ENCODE results near the gene POLN. TPM values are rescaled to one million over a fixed set of nuclear protein-coding genes. Genes with fewer than 3 reads are reported as not detected.

The POLN gene
- polyA plus RNA-seq, 1 experiment, result 1.5 TPM

DNA sequence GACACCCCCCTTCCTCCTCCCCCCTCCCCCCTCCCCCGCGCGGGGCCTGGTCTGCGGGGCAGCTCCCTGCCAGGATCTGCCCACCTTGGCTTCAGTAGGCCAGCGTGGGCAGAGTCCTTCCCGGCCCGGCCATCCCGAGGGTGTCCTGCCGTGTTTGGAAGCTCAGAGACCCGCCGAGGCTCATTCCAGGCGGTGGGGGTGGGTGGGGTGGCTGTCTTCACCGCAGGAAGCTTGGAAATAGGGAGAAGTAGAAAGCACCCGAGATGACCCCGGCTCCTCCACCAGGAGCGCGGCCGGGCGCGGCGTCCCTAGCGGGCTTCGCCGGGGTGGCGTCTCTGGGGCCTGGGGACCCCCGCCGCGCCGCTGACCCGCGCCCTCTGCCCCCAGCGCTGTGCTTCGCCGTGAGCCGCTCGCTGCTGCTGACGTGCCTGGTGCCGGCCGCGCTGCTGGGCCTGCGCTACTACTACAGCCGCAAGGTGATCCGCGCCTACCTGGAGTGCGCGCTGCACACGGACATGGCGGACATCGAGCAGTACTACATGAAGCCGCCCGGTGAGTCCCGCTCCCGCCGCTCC lies 181.2 kb downstream of the POLN start:
- Histone ChIP-seq H3K36me3 (ENCODE audit: control insufficient read depth, insufficient read depth, low read length) (no peaks in the 10 kb centered on the region), H3K27me3 (ENCODE audit: control insufficient read depth, insufficient read depth, low read length) (peaks cover 14% of the 10 kb centered on the region), H3K4me3 (ENCODE audit: low read depth, low read length) (no peak overlapping the region)
- POLR2A ChIA-PET, result no interaction called here
- CTCF ChIA-PET, result no interaction called here
- DNase-seq (ENCODE audit: low read depth), result no peak
- TF ChIP-seq, protein P1, sequence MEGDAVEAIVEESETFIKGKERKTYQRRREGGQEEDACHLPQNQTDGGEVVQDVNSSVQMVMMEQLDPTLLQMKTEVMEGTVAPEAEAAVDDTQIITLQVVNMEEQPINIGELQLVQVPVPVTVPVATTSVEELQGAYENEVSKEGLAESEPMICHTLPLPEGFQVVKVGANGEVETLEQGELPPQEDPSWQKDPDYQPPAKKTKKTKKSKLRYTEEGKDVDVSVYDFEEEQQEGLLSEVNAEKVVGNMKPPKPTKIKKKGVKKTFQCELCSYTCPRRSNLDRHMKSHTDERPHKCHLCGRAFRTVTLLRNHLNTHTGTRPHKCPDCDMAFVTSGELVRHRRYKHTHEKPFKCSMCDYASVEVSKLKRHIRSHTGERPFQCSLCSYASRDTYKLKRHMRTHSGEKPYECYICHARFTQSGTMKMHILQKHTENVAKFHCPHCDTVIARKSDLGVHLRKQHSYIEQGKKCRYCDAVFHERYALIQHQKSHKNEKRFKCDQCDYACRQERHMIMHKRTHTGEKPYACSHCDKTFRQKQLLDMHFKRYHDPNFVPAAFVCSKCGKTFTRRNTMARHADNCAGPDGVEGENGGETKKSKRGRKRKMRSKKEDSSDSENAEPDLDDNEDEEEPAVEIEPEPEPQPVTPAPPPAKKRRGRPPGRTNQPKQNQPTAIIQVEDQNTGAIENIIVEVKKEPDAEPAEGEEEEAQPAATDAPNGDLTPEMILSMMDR (IDR thresholded peaks at IDR 0.05; ENCODE audit: insufficient read depth, low read depth, low read length), result no peak

DNA sequence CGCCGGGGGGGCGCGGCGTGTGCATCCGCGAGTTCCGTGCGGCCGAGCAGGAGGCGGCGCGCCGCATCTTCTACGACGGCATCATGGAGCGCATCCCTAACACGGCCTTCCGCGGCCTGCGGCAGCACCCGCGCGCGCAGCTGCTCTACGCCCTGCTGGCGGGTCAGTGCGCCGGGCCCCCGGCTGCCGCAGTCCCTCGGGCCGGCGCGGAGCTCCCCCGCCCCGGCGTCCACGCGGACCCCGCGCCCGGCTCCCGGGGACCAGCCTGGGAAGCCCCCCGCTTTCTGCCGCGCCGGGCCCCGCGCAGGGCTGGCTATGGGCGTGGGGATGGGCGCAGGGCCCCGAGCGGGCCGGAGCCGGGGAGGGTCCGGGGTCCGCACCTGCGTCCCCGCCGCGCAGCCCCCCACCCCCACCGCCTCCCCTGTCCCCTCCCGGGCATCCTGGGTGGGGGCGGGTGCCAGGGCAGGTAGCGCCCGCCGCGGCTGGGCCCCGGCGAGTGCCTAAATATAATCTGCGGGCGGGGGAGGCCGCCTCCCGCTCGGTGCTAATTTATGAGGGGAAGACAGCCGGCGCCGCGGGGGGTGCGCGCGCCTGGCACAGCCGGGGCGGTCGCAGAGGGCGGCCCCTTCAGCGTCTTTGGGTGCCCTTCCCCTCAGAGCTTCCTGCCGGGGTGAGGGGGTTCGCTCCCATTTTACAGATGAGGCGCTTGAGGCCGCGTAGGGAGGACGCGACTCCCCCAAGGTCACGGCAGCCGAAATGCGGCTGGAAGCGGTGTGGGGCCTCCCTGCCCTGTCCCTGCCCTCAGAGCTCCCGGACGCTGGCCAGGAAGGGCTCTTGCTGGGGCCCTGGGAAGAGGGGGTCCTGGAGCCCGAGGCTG lies 182.0 kb downstream of the POLN start:
- DNase-seq (ENCODE audit: low read depth), result no peak
- ChIA-PET CTCF (no interaction called here), POLR2A (no interaction called here)
- H3K36me3 ChIP-seq (ENCODE audit: control insufficient read depth, insufficient read depth, low read length), result no peaks in the 10 kb centered on the region
- H3K27me3 ChIP-seq (ENCODE audit: control insufficient read depth, insufficient read depth, low read length), result peaks cover 15% of the 10 kb centered on the region
- TF ChIP-seq, protein P1 (IDR thresholded peaks at IDR 0.05; ENCODE audit: insufficient read depth, low read depth, low read length), result no peak
- no peak overlapping the region for H3K4me3 ChIP-seq (ENCODE audit: low read depth, low read length)

DNA sequence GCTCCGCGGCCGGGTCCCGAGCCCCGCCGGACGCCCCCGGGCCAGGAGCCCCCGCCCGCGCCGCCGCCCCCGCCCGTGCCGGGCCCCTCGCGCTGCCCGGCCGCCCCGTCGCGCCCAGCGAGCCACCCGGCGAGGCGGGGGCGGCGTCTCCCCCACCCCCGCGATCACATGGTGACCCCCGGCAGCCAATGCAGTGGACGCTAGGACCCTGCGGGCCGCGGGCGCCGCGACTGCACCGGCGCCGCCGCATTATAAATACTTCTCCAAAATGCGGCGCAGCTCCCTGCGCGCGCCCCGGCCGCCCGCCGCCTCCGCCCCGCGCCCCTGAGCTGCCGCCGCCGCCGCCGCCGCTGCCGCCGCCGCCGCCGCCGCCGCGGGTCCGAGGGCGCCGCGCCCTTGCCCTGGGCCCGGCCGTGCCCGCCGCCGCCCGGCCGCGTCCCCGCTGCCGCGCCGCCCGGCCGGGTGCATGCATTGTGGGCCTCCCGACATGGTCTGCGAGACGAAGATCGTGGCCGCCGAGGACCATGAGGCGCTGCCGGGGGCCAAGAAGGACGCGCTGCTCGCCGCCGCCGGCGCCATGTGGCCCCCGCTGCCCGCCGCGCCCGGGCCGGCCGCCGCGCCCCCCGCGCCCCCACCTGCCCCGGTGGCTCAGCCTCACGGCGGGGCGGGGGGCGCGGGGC lies 182.7 kb downstream of the POLN start, which contains the start of gene NAT8L:
TSS of gene NAT8L (plus strand) at position 282 of the 680 bp plus-strand sequence. CDS start at position 467, 185 bp downstream.
- DNase-seq (ENCODE audit: low read depth), result no peak
- TF ChIP-seq, protein P1 (IDR thresholded peaks at IDR 0.05; ENCODE audit: insufficient read depth, low read depth, low read length), result no peak
- POLR2A ChIA-PET, result no interaction called here
- Histone ChIP-seq H3K4me3 (ENCODE audit: low read depth, low read length) (peak within 1 kb of the TSS; percentile 18; the same call in 1 of the 2 replicates), H3K36me3 (ENCODE audit: control insufficient read depth, insufficient read depth, low read length) (no peaks in the 10 kb centered on the region), H3K27me3 (ENCODE audit: control insufficient read depth, insufficient read depth, low read length) (peaks cover 15% of the 10 kb centered on the region)
- CTCF ChIA-PET, result no interaction called here

DNA sequence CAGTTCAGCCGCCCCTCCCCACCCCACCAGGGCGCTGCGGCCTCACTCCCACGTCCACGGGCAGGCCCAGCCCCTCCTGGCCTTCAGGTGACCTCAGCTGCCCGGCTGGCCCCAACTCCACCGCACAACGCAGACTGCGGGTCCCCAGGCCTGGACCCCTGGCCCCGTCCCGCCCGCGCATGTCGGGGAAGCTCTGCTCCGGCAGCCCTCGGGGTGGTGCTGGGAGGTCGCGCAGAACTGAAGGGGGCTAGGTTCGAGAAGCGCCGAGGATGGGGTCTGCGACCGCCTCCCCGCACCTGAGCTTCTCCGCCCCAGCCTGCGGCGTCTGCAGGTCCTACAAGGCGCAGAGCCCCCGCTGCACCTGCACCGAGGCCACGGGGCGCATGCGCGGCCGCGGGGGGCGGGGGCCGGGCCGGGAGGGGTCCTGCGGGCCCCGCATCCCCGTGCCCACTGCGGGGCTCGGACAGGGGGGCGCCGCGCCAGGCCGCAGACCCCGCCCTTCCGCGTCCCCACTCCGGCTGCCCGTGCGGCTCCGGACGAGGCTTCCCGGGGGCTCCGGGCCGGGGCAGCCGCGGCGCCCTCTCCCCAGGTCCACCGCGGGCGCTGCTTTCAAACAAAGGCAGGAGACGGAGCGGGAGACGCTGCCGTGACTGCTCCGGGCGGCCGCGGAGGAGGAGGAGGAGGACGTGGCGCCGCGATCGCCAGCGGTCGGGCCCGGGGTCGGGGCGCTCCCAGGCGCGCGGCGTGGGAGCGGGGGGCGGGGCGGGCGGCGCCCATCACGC lies 183.5 kb downstream of the POLN start:
- Histone ChIP-seq H3K4me3 (ENCODE audit: low read depth, low read length) (peak overlapping the region; percentile 18; the same call in 1 of the 2 replicates), H3K36me3 (ENCODE audit: control insufficient read depth, insufficient read depth, low read length) (no peaks in the 10 kb centered on the region), H3K27me3 (ENCODE audit: control insufficient read depth, insufficient read depth, low read length) (peaks cover 15% of the 10 kb centered on the region)
- TF ChIP-seq, protein P1 (IDR thresholded peaks at IDR 0.05; ENCODE audit: insufficient read depth, low read depth, low read length), result no peak
- ChIA-PET CTCF (no interaction called here), POLR2A (no interaction called here)
- no peak for DNase-seq (ENCODE audit: low read depth)

Measured in BJ (cell line).